ENCODE results near the gene SLC43A1. TPM values are rescaled to one million over a fixed set of nuclear protein-coding genes. Genes with fewer than 3 reads are reported as not detected.

SLC43A1 gene
- total RNA-seq, 4 donors from 2014 or later: 1.8 to 11.4 (median 4.1) TPM

- Histone ChIP-seq H3K36me3 (no peaks in the 10 kb centered on the region), H3K4me1 (peaks cover 37 to 46% (median 40%) of the 10 kb centered on the region in 3 donors), H3K27me3 (peaks cover 0 to 70% (median 3%) of the 10 kb centered on the region in 4 donors), H3K4me3 (peak within 1 kb of the TSS; percentile 33 to 72 (median 44)), H3K9me3 (no peaks in the 10 kb centered on the region), H3K27ac (no peak within 1 kb of the TSS)
- 0% methylated on average over 7 to 9 of the region's 66 CpGs for WGBS, 2 donors
- no peak for DNase-seq
- TF ChIP-seq POLR2A (IDR thresholded peaks at IDR 0.05) (no peak), CTCF (IDR thresholded peaks at IDR 0.05) (peak in 2 of 6 experiments; percentile 35 to 36)
- intact Hi-C loops (cut with DNase I): no loop called here
Measured at GRCh38 chr11:57460022-57460757, 55.3 kb downstream of the SLC43A1 start, which contains the start of gene RTN4RL2. RTN4RL2 (plus strand) TSS chr11:57460528; CDS start chr11:57460866, 338 bp downstream.

GRCh38 chr11:57459164-57460021 lies 56.1 kb downstream of the SLC43A1 start:
- no peak for TF ChIP-seq CTCF (IDR thresholded peaks at IDR 0.05)
- no peak for TF ChIP-seq POLR2A (IDR thresholded peaks at IDR 0.05)
- no peak overlapping the region for H3K27ac ChIP-seq
- H3K27me3 ChIP-seq: peaks cover 0 to 68% (median 3%) of the 10 kb centered on the region in 4 donors
- WGBS, 2 donors: 0% methylated on average over 27 to 30 of the region's 62 CpGs
- H3K36me3 ChIP-seq: no peaks in the 10 kb centered on the region
- H3K4me1 ChIP-seq: peaks cover 37 to 46% (median 40%) of the 10 kb centered on the region in 3 donors
- intact Hi-C loops (cut with DNase I): loop anchor here (5.0 kb wide), 1 partner anchor 63 kb away; no protein-coding TSS in a partner anchor
- DNase-seq: no peak
- peak overlapping the region; percentile 6 to 72 (median 44) for H3K4me3 ChIP-seq
- no peaks in the 10 kb centered on the region for H3K9me3 ChIP-seq

GRCh38 chr11:57458410-57459163 lies 56.9 kb downstream of the SLC43A1 start:
- H3K36me3 ChIP-seq: no peaks in the 10 kb centered on the region
- intact Hi-C loops (cut with DNase I): loop anchor here (5.0 kb wide), 1 partner anchor 64 kb away; no protein-coding TSS in a partner anchor
- H3K9me3 ChIP-seq: no peaks in the 10 kb centered on the region
- no peak for DNase-seq
- H3K4me3 ChIP-seq: peak overlapping the region; percentile 6 to 72 (median 44)
- WGBS, 2 donors: 0 to 2% methylated on average over 18 to 23 of the region's 44 CpGs
- peaks cover 0 to 63% (median 3%) of the 10 kb centered on the region in 4 donors for H3K27me3 ChIP-seq
- H3K27ac ChIP-seq: peak overlapping the region in 2 of 4 donors; percentile 5 to 6
- H3K4me1 ChIP-seq: peaks cover 37 to 46% (median 40%) of the 10 kb centered on the region in 3 donors
- TF ChIP-seq CTCF (IDR thresholded peaks at IDR 0.05) (peak; percentile 63 to 82 (median 76)), POLR2A (IDR thresholded peaks at IDR 0.05) (no peak)

GRCh38 chr11:57458060-57458409 lies 57.5 kb downstream of the SLC43A1 start:
- H3K4me3 ChIP-seq: peak overlapping the region; percentile 6 to 72 (median 44)
- no peaks in the 10 kb centered on the region for H3K9me3 ChIP-seq
- peak overlapping the region in 2 of 4 donors; percentile 5 to 6 for H3K27ac ChIP-seq
- no peak for TF ChIP-seq POLR2A (IDR thresholded peaks at IDR 0.05)
- TF ChIP-seq CTCF (IDR thresholded peaks at IDR 0.05): no peak
- peaks cover 37 to 46% (median 40%) of the 10 kb centered on the region in 3 donors for H3K4me1 ChIP-seq
- H3K27me3 ChIP-seq: peaks cover 0 to 63% (median 3%) of the 10 kb centered on the region in 4 donors
- no peaks in the 10 kb centered on the region for H3K36me3 ChIP-seq
- 5 to 6% methylated on average over 4 to 14 of the region's 16 CpGs for WGBS, 2 donors
- intact Hi-C loops (cut with DNase I): loop anchor here (5.0 kb wide), 1 partner anchor 64 kb away; no protein-coding TSS in a partner anchor
- no peak for DNase-seq

Measured in esophagus squamous epithelium (tissue), 5 donors.